GM10266 (cell line): ENCODE data around the gene EXOC3.

Source experiments
- DNase-seq: peaks from one replicate; pipeline ENCODE4 v3.0.0; 2012; ENCODE audit errors: extremely low spot score
- CTCF ChIP-seq: IDR thresholded peaks from 2 replicates; pipeline ENCODE4 v1.5.1; 2012; ENCODE audit warnings: mild to moderate bottlenecking, low read depth; ENCODE audit not compliant: control insufficient read depth, insufficient read depth; ENCODE audit errors: missing control alignments

The EXOC3 gene

GRCh38 chr5:423626-424261 is 19.2 kb upstream of the EXOC3 start:
- no peak for DNase-seq

GRCh38 chr5:424301-425110 is 18.5 kb upstream of the EXOC3 start:
- peak; percentile 89 for DNase-seq
- no peak for TF ChIP-seq CTCF

More at GRCh38 chr5:423626-424261, 19.2 kb upstream of the EXOC3 start:
- no peak for TF ChIP-seq CTCF

- no peak for DNase-seq
- peak; percentile 24 for TF ChIP-seq CTCF
These were observed 17.3 kb upstream of the EXOC3 start for GRCh38 chr5:425714-426113.

GRCh38 chr5:426392-426976 is 16.5 kb upstream of the EXOC3 start:
- no peak for DNase-seq
- no peak for TF ChIP-seq CTCF

- DNase-seq, result peak; percentile 14
- TF ChIP-seq CTCF, result no peak
These were observed 15.4 kb upstream of the EXOC3 start for GRCh38 chr5:427415-428087.

GRCh38 chr5:428219-428618 is 14.8 kb upstream of the EXOC3 start:
- DNase-seq, result peak; percentile 14

More at GRCh38 chr5:428219-428618, 14.8 kb upstream of the EXOC3 start:
- TF ChIP-seq CTCF, result no peak
